Neural crest cell (in vitro differentiated cells): ENCODE measurements around the gene RUFY1. TPM values are rescaled to one million over a fixed set of nuclear protein-coding genes. Genes with fewer than 3 reads are reported as not detected.
"Not testable (repeated sequence)": the region's sequence is repeated elsewhere in the genome, so short reads cannot be mapped to it uniquely, and the experiment has no call there.

Experiments
- DNase-seq: peaks from one replicate; pipeline ENCODE4 v3.0.0; 2021; ENCODE audit warnings: low read depth, mixed read lengths, low spot score
- H3K27ac Mint-ChIP-seq: one replicate; pipeline ENCODE4 v1.8.0; 2021; ENCODE audit warnings: mild to moderate bottlenecking, mixed read lengths; ENCODE audit not compliant: unreplicated experiment
- H3K27me3 Mint-ChIP-seq: 2 replicates; pipeline ENCODE4 v1.8.0; 2021; ENCODE audit warnings: low read depth, mild to moderate bottlenecking, mixed read lengths
- H3K36me3 Mint-ChIP-seq: 2 replicates; pipeline ENCODE4 v1.8.0; 2021; ENCODE audit warnings: low read depth, mild to moderate bottlenecking, mixed read lengths
- H3K4me1 Mint-ChIP-seq: 2 replicates; pipeline ENCODE4 v1.8.0; 2021; ENCODE audit warnings: mixed read lengths
- H3K4me3 Mint-ChIP-seq: one replicate; pipeline ENCODE4 v1.8.0; 2021; ENCODE audit warnings: mild to moderate bottlenecking, mixed read lengths
- H3K9me3 Mint-ChIP-seq: 2 replicates; pipeline ENCODE4 v1.8.0; 2021; ENCODE audit warnings: mixed read lengths
- total RNA-seq: library from RNA; stranded (reverse); gene quantifications from 2 replicates; pipeline ENCODE4 v1.2.1, GENCODE V29; 2021
- TF ChIP-seq, protein P1 (sequence below): fragments of 200-600 bp; sonication (generic); conservative IDR thresholded peaks from 2 replicates; pipeline ENCODE4 v1.5.0; 2021; ENCODE audit warnings: antibody characterized with exemption, mild to moderate bottlenecking

The RUFY1 gene
- total RNA-seq, 1 donor from 2014 or later: 54.9 TPM

DNA sequence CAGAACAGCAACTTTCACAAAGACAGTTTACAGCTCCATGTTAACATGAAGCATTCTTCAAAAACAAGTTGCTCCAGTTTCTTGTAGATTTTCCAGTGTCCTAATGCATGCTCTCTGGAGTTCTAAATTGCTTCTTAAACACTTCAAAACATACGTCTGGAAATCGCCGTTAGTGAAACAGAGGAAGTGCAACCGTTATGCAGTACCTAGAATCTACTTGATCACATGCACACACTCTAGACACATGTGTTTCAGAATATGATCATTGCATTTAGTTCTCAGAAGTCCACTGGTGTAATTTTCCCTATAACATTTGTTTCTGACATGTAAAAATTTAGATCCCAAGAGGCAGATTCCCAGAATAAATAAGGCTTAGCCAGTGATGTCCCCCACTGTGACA, 41.1 kb upstream of the RUFY1 start:
- no peak overlapping the region for H3K27ac Mint-ChIP-seq
- H3K4me3 Mint-ChIP-seq: no peak overlapping the region
- no peaks in the 10 kb centered on the region for H3K36me3 Mint-ChIP-seq
- DNase-seq: no peak
- peaks cover 3% of the 10 kb centered on the region for H3K27me3 Mint-ChIP-seq
- TF ChIP-seq, protein P1, sequence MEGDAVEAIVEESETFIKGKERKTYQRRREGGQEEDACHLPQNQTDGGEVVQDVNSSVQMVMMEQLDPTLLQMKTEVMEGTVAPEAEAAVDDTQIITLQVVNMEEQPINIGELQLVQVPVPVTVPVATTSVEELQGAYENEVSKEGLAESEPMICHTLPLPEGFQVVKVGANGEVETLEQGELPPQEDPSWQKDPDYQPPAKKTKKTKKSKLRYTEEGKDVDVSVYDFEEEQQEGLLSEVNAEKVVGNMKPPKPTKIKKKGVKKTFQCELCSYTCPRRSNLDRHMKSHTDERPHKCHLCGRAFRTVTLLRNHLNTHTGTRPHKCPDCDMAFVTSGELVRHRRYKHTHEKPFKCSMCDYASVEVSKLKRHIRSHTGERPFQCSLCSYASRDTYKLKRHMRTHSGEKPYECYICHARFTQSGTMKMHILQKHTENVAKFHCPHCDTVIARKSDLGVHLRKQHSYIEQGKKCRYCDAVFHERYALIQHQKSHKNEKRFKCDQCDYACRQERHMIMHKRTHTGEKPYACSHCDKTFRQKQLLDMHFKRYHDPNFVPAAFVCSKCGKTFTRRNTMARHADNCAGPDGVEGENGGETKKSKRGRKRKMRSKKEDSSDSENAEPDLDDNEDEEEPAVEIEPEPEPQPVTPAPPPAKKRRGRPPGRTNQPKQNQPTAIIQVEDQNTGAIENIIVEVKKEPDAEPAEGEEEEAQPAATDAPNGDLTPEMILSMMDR: no peak
- H3K4me1 Mint-ChIP-seq: peaks cover 5% of the 10 kb centered on the region
- H3K9me3 Mint-ChIP-seq: no peaks in the 10 kb centered on the region

DNA sequence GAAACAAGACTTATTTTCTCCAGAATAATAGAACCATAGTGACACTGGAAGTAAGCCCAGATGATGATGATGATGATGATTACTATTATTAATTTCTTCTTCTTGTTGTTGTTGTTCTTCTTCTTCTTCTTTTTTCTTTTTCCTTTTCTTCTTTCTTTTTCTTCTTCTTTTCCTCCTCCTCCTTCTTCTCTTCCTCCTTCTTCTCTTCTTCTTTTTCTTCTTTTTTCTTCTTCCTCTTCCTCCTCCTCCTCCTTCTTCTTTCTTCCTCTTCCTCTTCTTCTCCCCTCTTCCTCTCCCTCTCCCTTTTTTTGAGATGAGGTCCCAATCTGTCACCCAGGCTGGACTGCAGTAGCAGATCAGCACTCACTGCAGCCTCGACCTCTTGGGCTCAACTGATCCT, 40.5 kb upstream of the RUFY1 start:
- Mint-ChIP-seq H3K36me3 (no peaks in the 10 kb centered on the region), H3K27ac (no peak overlapping the region), H3K9me3 (no peaks in the 10 kb centered on the region), H3K27me3 (peaks cover 5% of the 10 kb centered on the region), H3K4me3 (no peak overlapping the region), H3K4me1 (peaks cover 2% of the 10 kb centered on the region)
- no peak for DNase-seq
- TF ChIP-seq, protein P1: no peak

DNA sequence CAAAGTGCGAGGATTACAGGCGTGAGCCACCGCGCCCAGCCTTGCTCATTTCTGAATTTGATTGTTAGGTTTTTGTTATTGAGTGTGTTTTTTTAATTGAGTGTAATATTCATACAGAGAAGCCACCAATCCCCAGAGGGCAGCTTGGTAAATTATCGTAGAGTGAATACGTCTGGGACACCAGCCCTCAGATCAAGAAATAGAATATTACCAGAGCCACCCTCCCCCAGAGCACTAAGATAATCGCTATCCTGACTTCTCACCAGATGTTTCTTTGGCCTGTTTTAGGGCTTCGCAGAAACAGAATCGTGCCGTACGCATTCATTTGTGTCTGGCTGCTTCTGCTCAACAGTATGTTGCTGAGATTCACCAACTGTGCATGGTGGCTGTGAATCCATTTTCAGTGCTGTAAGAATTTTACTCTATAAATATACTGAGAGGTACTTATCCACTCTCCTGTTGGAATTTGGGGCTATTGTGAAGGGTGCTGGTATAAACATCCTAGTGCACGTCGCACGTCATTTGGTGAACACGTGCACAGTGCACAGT, 37.8 kb upstream of the RUFY1 start:
- no peaks in the 10 kb centered on the region for H3K9me3 Mint-ChIP-seq
- no peaks in the 10 kb centered on the region for H3K36me3 Mint-ChIP-seq
- H3K27me3 Mint-ChIP-seq: peaks cover 16% of the 10 kb centered on the region
- H3K4me3 Mint-ChIP-seq: no peak overlapping the region
- no peak for DNase-seq
- H3K4me1 Mint-ChIP-seq: peaks cover 3% of the 10 kb centered on the region
- no peak overlapping the region for H3K27ac Mint-ChIP-seq
- TF ChIP-seq, protein P1: no peak

DNA sequence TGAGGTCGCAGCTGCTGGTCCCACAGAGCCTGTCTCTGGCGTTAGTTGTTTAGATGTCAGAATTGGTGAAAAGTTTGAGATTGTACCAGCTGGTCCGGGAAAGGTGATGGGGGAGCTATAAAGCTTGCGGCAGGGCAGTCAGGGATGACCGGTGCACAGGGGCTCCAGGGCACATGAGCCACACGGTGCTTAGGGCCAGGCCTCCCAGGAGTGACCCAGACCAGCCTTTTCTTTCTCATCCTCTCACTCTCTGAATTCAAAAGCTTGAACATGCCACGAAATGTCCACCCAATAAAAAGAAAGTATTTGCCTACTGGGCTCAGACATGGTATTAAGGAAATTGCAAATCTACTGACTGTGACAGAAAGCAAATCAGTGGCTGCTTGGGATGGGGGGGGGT, 34.9 kb upstream of the RUFY1 start:
- not testable (repeated sequence) for H3K4me3 Mint-ChIP-seq

DNA sequence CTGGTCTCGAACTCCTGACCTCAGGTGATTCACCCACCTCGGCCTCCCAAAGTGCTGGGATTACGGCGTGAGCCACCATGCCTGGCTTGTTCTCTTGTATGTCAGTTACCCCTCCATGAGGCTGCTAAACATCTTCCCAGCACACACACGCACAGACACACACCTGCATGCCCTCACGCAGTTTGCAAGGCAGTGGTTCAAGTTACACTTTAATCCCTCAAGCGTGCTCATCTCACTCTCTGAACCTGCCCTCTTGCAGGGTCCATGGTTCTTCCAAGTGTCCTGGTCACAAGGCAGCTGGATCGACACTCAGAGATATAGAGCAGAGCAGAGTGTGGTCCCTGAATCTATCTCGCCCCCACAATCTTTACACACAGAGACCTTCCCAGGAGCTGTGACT, 34.1 kb upstream of the RUFY1 start:
- Mint-ChIP-seq H3K36me3 (no peaks in the 10 kb centered on the region), H3K4me1 (peaks cover 11% of the 10 kb centered on the region), H3K27ac (no peak overlapping the region), H3K27me3 (peaks cover 16% of the 10 kb centered on the region), H3K9me3 (no peaks in the 10 kb centered on the region), H3K4me3 (no peak overlapping the region)
- TF ChIP-seq, protein P1: no peak
- no peak for DNase-seq

More for the DNA sequence above, 34.9 kb upstream of the RUFY1 start:
- not testable (repeated sequence) for H3K9me3 Mint-ChIP-seq, DNase-seq, H3K27ac Mint-ChIP-seq, H3K36me3 Mint-ChIP-seq
- peaks cover 16% of the 10 kb centered on the region for H3K27me3 Mint-ChIP-seq
- H3K4me1 Mint-ChIP-seq: peaks cover 11% of the 10 kb centered on the region

DNA sequence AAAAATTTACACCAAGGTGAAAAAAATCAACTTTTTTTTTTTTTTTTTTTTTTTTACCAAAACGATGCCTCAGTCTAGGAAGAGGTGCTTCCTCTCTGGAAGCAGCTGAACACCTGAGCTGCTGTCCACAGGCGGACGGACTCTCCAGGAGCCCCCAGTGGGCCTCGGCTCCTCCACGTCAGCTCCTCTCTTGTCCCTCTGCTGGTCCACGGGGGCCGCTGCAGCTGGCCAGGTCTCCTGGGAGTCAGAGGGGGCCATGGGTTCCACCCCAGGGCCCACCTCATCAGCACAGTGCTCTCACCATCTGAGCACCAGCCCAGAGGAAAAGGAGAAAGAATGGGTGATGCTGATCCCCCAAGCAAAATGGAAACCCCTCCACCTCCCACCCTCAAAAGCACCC, 32.6 kb upstream of the RUFY1 start:
- not testable (repeated sequence) for DNase-seq, H3K27ac Mint-ChIP-seq, H3K9me3 Mint-ChIP-seq, H3K36me3 Mint-ChIP-seq, H3K4me3 Mint-ChIP-seq
- peaks cover 11% of the 10 kb centered on the region for H3K4me1 Mint-ChIP-seq
- H3K27me3 Mint-ChIP-seq: peaks cover 16% of the 10 kb centered on the region

DNA sequence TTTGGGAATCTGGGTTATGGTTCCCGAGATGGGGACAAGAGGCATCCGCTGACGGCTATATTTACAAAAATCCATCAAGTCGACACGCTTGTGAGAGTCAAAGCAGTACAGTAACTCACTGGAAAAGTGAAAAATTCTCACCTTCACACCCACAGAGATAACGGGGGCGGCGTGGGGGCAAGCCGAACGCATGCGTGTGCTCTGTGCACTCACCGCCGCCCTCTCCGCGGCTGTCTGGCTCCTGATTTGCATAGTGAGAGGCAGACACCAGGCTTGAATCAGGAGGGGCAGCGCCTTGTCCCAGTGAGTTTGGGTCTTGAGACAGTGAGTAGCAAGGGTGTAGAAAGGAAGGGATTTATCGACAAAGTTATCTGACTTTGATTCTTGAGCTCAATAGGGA, 32.0 kb upstream of the RUFY1 start:
- DNase-seq, H3K36me3 Mint-ChIP-seq, H3K9me3 Mint-ChIP-seq, H3K4me3 Mint-ChIP-seq, H3K27ac Mint-ChIP-seq: not testable (repeated sequence)
- Mint-ChIP-seq H3K4me1 (peaks cover 11% of the 10 kb centered on the region), H3K27me3 (peaks cover 16% of the 10 kb centered on the region)
